OCI-LY1 (cell line): Measurements from ENCODE around the gene TBX15.

Experiments
- H2AFZ ChIP-seq: fragments of 200-600 bp; sonication (generic), shearing (Covaris generic); 2 replicates; pipeline ENCODE4 v1.6.0; 2014; ENCODE audit warnings: antibody characterized with exemption, mild to moderate bottlenecking, low read length
- H3F3A ChIP-seq: fragments of 200-600 bp; sonication (generic), shearing (Covaris generic); 2 replicates; pipeline ENCODE4 v1.6.0; 2014; ENCODE audit warnings: mild to moderate bottlenecking, antibody characterized with exemption, low read length, moderate library complexity; ENCODE audit not compliant: insufficient read depth
- H3K27ac ChIP-seq: fragments of 200-600 bp; sonication (generic); 2 replicates; pipeline ENCODE4 v1.5.1; 2014; ENCODE audit warnings: low read length, mixed run types, mild to moderate bottlenecking, low read depth; ENCODE audit not compliant: poor library complexity, severe bottlenecking
- H3K27me3 ChIP-seq: fragments of 200-600 bp; sonication (generic); 2 replicates; pipeline ENCODE4 v1.6.0; 2014; ENCODE audit warnings: antibody characterized with exemption, mild to moderate bottlenecking, low read length, moderate library complexity; ENCODE audit not compliant: insufficient read depth
- H3K36me3 ChIP-seq: fragments of 200-600 bp; sonication (generic); 2 replicates; pipeline ENCODE4 v1.6.1; 2014; ENCODE audit warnings: mild to moderate bottlenecking, antibody characterized with exemption, low read length, moderate library complexity, mixed read lengths; ENCODE audit not compliant: insufficient read depth
- H3K4me1 ChIP-seq: fragments of 200-600 bp; sonication (generic); 2 replicates; pipeline ENCODE4 v1.5.1; 2014; ENCODE audit warnings: mild to moderate bottlenecking, low read length, moderate library complexity; ENCODE audit not compliant: insufficient read depth, severe bottlenecking
- H3K4me2 ChIP-seq: fragments of 200-600 bp; sonication (generic), shearing (Covaris generic); 2 replicates; pipeline ENCODE4 v1.6.1; 2014; ENCODE audit warnings: low read length
- H3K4me3 ChIP-seq: fragments of 200-600 bp; sonication (generic); 2 replicates; pipeline ENCODE4 v1.5.1; 2014; ENCODE audit warnings: low read length, low read depth, mild to moderate bottlenecking, mixed read lengths; ENCODE audit not compliant: poor library complexity, severe bottlenecking
- H3K79me2 ChIP-seq: fragments of 200-600 bp; shearing (Covaris generic); 2 replicates; pipeline ENCODE4 v1.6.1; 2016; ENCODE audit warnings: mixed run types, low read length, mixed read lengths; ENCODE audit not compliant: insufficient read depth
- H3K9ac ChIP-seq: fragments of 200-600 bp; sonication (generic), shearing (Covaris generic); 2 replicates; pipeline ENCODE4 v1.6.1; 2014; ENCODE audit warnings: mild to moderate bottlenecking, low read length, mixed read lengths
- H3K9me2 ChIP-seq: fragments of 200-600 bp; sonication (generic), shearing (Covaris generic); 2 replicates; pipeline ENCODE4 v1.6.1; 2014; ENCODE audit warnings: low read depth, mild to moderate bottlenecking, low read length, mixed read lengths
- H3K9me3 ChIP-seq: fragments of 200-600 bp; shearing (Covaris generic); 2 replicates; pipeline ENCODE4 v1.6.1; 2014; ENCODE audit warnings: low read length, mixed read lengths
- H4K20me1 ChIP-seq: fragments of 200-600 bp; sonication (generic), shearing (Covaris generic); 2 replicates; pipeline ENCODE4 v1.6.0; 2016; ENCODE audit warnings: mild to moderate bottlenecking, low read length; ENCODE audit not compliant: insufficient read depth
- EZH2 ChIP-seq: fragments of 200-600 bp; sonication (generic), shearing (Covaris generic); IDR thresholded peaks from 2 replicates; pipeline ENCODE4 v1.8.0; 2017; ENCODE audit warnings: borderline replicate concordance, mixed run types, mild to moderate bottlenecking, antibody characterized with exemption, low read length, moderate library complexity, mixed read lengths
- TF ChIP-seq, protein P1 (sequence below): fragments of 200-600 bp; sonication (generic), shearing (Covaris generic); IDR thresholded peaks from 2 replicates; pipeline ENCODE4 v1.5.1; 2017; ENCODE audit warnings: mild to moderate bottlenecking, antibody characterized with exemption, low read length, moderate library complexity, mixed read lengths

The TBX15 gene

DNA sequence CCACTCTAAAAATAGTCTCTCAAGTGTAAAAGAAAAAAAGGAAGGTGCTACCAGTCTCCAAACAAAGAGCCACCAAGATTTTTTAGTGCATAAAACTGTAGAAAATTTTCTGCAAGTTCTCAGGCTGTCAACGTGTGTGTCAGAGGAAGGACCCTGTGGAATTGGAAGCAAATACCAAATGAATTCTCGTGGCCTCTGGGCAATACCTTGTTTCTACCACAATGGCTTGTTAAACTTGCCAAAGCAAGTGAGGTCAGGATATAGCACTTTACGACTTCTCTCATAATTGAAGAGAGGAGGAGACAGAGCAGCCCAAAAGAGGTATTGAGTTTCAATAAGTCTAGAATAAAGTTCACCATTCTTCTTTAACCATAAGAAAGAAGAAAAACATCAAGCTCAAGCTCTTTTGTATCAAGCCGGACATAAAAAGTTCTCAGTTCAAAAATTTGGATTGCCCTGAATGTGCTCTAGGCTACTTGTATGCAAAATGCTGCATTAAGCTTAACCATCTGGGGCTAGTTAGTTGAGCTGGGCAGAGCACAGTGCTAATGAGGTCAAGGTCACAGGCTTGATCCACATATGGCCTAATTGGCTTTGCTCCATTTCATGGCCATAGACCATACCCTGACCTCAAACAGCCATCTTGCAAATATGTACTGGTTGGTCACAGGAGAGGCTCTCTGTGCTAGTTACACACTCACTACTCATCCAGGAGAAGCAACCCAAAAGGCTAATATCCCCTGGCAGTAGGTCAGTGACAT is 60.5 kb downstream of the TBX15 start:
- H4K20me1 ChIP-seq = no peaks in the 10 kb centered on the region
- H3K27me3 ChIP-seq = no peaks in the 10 kb centered on the region; the same call in 1 of the 2 replicates
- H3K9me2 ChIP-seq = no peaks in the 10 kb centered on the region
- no peaks in the 10 kb centered on the region for H3K79me2 ChIP-seq
- no peak overlapping the region for H3K4me2 ChIP-seq
- no peak overlapping the region for H3K4me3 ChIP-seq
- no peak overlapping the region for H3K27ac ChIP-seq
- H3K9me3 ChIP-seq = no peaks in the 10 kb centered on the region
- TF ChIP-seq EZH2 = no peak
- TF ChIP-seq, protein P1, sequence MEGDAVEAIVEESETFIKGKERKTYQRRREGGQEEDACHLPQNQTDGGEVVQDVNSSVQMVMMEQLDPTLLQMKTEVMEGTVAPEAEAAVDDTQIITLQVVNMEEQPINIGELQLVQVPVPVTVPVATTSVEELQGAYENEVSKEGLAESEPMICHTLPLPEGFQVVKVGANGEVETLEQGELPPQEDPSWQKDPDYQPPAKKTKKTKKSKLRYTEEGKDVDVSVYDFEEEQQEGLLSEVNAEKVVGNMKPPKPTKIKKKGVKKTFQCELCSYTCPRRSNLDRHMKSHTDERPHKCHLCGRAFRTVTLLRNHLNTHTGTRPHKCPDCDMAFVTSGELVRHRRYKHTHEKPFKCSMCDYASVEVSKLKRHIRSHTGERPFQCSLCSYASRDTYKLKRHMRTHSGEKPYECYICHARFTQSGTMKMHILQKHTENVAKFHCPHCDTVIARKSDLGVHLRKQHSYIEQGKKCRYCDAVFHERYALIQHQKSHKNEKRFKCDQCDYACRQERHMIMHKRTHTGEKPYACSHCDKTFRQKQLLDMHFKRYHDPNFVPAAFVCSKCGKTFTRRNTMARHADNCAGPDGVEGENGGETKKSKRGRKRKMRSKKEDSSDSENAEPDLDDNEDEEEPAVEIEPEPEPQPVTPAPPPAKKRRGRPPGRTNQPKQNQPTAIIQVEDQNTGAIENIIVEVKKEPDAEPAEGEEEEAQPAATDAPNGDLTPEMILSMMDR = no peak
- H3K9ac ChIP-seq = no peak overlapping the region
- H3F3A ChIP-seq = no peaks in the 10 kb centered on the region
- no peak overlapping the region for H2AFZ ChIP-seq
- H3K4me1 ChIP-seq = no peaks in the 10 kb centered on the region
- no peaks in the 10 kb centered on the region for H3K36me3 ChIP-seq

DNA sequence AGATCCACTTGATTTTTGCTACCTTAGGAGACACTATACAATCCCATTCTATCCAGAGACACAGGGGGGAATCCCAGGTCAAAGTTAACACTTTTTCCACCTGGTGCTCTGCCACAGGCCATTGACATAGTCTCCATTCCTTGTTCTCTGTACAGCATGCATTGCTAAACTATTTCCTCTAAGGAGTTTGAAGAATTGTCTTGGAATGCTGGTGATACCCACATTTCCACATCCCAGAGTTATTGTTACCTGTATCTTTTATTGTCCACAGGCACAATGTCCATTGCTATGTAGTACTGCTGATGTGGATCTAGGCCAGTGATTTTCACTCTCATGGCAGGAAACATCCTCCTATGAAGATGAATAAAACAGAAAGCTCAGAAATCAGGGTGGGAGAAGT is 61.9 kb downstream of the TBX15 start:
- Histone ChIP-seq H3K27ac (no peak overlapping the region), H2AFZ (no peak overlapping the region), H3K9me3 (no peaks in the 10 kb centered on the region), H3K4me1 (no peaks in the 10 kb centered on the region), H3K4me2 (no peak overlapping the region), H3K79me2 (no peaks in the 10 kb centered on the region), H3K36me3 (no peaks in the 10 kb centered on the region), H3K4me3 (no peak overlapping the region), H3K9me2 (no peaks in the 10 kb centered on the region), H3K9ac (no peak overlapping the region), H4K20me1 (no peaks in the 10 kb centered on the region), H3K27me3 (no peaks in the 10 kb centered on the region), H3F3A (no peaks in the 10 kb centered on the region)
- TF ChIP-seq, protein P1 = no peak
- no peak for TF ChIP-seq EZH2

DNA sequence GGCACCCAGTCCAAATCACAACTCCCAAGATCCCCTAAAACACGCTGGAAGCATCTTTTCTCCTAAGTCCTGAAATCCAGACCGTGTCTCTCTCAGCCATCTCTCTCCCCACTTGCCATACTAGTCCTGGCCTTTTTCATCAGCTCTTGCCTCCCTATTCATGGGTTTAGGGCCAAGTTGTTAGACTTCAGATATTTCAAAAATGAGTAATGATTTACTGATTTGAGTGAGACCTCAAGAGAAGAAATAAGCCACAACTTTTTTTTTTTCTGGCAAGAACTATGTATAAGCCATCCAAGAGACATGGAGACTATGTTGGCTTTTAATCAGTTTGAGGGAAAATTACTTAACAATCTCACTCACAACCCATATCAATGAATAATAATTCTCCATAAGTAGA is 62.5 kb downstream of the TBX15 start:
- Histone ChIP-seq H2AFZ (no peak overlapping the region), H3K79me2 (no peaks in the 10 kb centered on the region), H3K27me3 (no peaks in the 10 kb centered on the region), H3K4me2 (no peak overlapping the region), H3K9ac (no peak overlapping the region), H3F3A (no peaks in the 10 kb centered on the region), H3K4me1 (no peaks in the 10 kb centered on the region), H3K9me3 (no peaks in the 10 kb centered on the region), H4K20me1 (no peaks in the 10 kb centered on the region), H3K27ac (no peak overlapping the region), H3K9me2 (no peaks in the 10 kb centered on the region), H3K36me3 (no peaks in the 10 kb centered on the region), H3K4me3 (no peak overlapping the region)
- TF ChIP-seq, protein P1 = no peak
- TF ChIP-seq EZH2 = no peak
